ENCODE results near the gene ZNF208.
"Not testable (repeated sequence)": the region's sequence is repeated elsewhere in the genome, so short reads cannot be mapped to it uniquely, and the experiment has no call there.

Gene ZNF208

DNA sequence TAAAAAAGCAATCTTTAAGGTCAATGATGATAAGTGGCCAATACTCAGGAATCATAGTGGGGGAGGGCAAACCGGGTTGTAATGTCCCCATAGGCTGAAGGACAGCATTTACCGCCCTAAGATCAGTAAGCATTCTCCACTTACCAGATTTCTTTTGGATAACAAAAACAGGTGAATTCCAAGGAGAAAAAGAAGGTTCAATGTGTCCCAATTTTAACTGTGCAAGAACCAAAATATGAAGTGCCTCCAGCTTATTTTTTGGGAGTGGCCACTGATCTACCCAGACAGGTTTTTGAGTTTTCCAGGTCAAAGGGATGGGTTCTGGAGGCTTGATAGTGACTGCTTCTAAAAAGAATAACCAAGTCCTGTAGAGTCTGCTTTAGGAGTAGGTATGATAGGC is 125.2 kb downstream of the ZNF208 start:
- peaks cover 32% of the 10 kb centered on the region; the same call in 1 of the 2 replicates for H3K9me3 ChIP-seq (ENCODE audit: control insufficient read depth, insufficient read depth, low read depth, low read length)
- not testable (repeated sequence) for H3K4me1 ChIP-seq (ENCODE audit: control insufficient read depth, insufficient read depth, low read length); H3K36me3 ChIP-seq (ENCODE audit: control insufficient read depth, insufficient read depth, low read length); H3K27me3 ChIP-seq (ENCODE audit: control insufficient read depth, insufficient read depth, low read length); H3K4me3 ChIP-seq (ENCODE audit: low read depth, low read length); H3K27ac ChIP-seq (ENCODE audit: low read depth, low read length); H3K9ac ChIP-seq (ENCODE audit: low read length)

DNA sequence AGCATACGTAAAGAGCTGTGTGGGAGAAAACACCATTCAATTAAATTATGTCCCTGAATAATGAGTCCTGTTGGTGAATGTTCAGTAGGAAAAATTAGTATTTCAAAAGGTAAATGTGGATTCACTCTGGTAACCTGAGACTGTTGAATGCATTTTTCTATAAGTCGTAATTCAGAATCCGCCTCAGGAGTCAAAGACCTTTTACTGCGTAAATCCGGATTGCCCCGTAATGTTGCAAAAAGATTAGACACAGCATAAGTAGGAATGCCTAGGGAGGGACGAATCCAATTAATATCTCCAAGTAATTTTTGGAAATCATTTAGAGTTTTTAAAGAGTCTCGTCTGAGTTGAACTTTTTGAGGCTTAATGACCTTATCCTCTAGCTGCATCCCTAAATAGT is 126.0 kb downstream of the ZNF208 start:
- H3K9ac ChIP-seq (ENCODE audit: low read length); H3K36me3 ChIP-seq (ENCODE audit: control insufficient read depth, insufficient read depth, low read length); H3K4me3 ChIP-seq (ENCODE audit: low read depth, low read length); H3K4me1 ChIP-seq (ENCODE audit: control insufficient read depth, insufficient read depth, low read length); H3K27me3 ChIP-seq (ENCODE audit: control insufficient read depth, insufficient read depth, low read length); H3K27ac ChIP-seq (ENCODE audit: low read depth, low read length): not testable (repeated sequence)
- H3K9me3 ChIP-seq (ENCODE audit: control insufficient read depth, insufficient read depth, low read depth, low read length), result peaks cover 34% of the 10 kb centered on the region; the same call in 1 of the 2 replicates

DNA sequence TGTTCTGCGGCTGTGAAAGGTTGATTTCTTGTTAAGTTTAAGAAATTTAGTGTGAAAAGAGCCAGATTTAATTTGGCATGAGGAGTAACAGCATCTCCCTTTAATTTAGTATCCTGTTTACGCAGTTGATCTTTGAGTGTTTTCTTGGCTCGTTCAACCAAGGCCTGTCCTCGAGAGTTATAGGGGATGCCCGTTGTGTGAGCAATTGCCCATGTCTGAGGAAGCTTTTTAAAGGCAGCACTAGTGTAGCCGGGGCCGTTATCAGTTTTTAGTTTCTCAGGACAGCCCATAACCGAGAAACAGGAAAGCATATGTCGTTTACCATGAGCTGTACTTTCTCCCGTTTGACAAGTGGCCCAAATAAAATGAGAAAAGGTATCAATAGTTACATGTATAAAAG is 127.2 kb downstream of the ZNF208 start:
- no peaks in the 10 kb centered on the region for H3K4me1 ChIP-seq (ENCODE audit: control insufficient read depth, insufficient read depth, low read length)
- peaks cover 46% of the 10 kb centered on the region for H3K9me3 ChIP-seq (ENCODE audit: control insufficient read depth, insufficient read depth, low read depth, low read length)
- H3K4me3 ChIP-seq (ENCODE audit: low read depth, low read length), result no peak overlapping the region
- no peak overlapping the region for H3K9ac ChIP-seq (ENCODE audit: low read length)
- no peaks in the 10 kb centered on the region for H3K27me3 ChIP-seq (ENCODE audit: control insufficient read depth, insufficient read depth, low read length)
- no peak overlapping the region for H3K27ac ChIP-seq (ENCODE audit: low read depth, low read length)
- H3K36me3 ChIP-seq (ENCODE audit: control insufficient read depth, insufficient read depth, low read length), result no peaks in the 10 kb centered on the region

All from HUES6 (cell line).